H1 (cell line): ENCODE measurements around the gene DGAT2. TPM values are rescaled to one million over a fixed set of nuclear protein-coding genes. Genes with fewer than 3 reads are reported as not detected.

Source experiments
- ATF2 ChIP-seq: IDR thresholded peaks from 2 replicates; pipeline ENCODE4 v1.6.1; 2012; ENCODE audit warnings: low read length, inconsistent platforms
- CBX5 ChIP-seq: fragments of 300-800, 300-1000 bp; sonication (generic); IDR thresholded peaks from 2 replicates; pipeline ENCODE4 v1.7.1; 2016; ENCODE audit warnings: antibody characterized with exemption, low read length, low read depth
- RAD21 ChIP-seq, 2 experiments: IDR thresholded peaks in 1 of 2; conservative IDR thresholded peaks in 1 of 2; 2 replicates each; pipeline ENCODE4 v1.6.1; 2011; ENCODE audit warnings: low read depth in 2 of 2, low read length in 2 of 2, improper control_type of control experiment in 1 of 2, inconsistent platforms in 1 of 2, mild to moderate bottlenecking in 1 of 2, moderate library complexity in 1 of 2
- RXRA ChIP-seq: IDR thresholded peaks from 2 replicates; pipeline ENCODE4 v1.6.1; 2011; ENCODE audit warnings: low read depth, mild to moderate bottlenecking, low read length, moderate library complexity; ENCODE audit not compliant: insufficient read depth
- TBP ChIP-seq: IDR thresholded peaks from 2 replicates; pipeline ENCODE4 v1.6.1; 2011; ENCODE audit warnings: low read depth, low read length, improper control_type of control experiment
- polyA plus RNA-seq, 7 experiments: library from polyadenylated mRNA; depleted of rRNA in 3 of 7; stranded (reverse) in 5 of 7; unstranded in 2 of 7; fragments of >200 nt in 5 of 7; fragments of 200-250 nt in 2 of 7; gene quantifications; 1 replicate in 5 of 7; 2 replicates in 1 of 7; 4 replicates in 1 of 7; pipeline versions ENCODE4 v1.2.1 to v1.2.3, GENCODE V29; 2011 to 2013; ENCODE audit warnings: missing spikeins in 2 of 7, mixed read lengths in 2 of 7
- total RNA-seq: library from RNA; stranded (reverse); fragmentation: NEBNext Ultra II Directional; extraction: Animal tissue kit (Norgen Biotek cat#: 25700); gene quantifications from 2 replicates; pipeline ENCODE4 v1.2.1, GENCODE V29; 2021

The DGAT2 gene
- total and polyA plus RNA-seq, 2 of the 8 experiments (the other 6 are each of a cell fraction or from before 2014, with no cell fraction given) = 3.2 to 5.9 TPM

DNA sequence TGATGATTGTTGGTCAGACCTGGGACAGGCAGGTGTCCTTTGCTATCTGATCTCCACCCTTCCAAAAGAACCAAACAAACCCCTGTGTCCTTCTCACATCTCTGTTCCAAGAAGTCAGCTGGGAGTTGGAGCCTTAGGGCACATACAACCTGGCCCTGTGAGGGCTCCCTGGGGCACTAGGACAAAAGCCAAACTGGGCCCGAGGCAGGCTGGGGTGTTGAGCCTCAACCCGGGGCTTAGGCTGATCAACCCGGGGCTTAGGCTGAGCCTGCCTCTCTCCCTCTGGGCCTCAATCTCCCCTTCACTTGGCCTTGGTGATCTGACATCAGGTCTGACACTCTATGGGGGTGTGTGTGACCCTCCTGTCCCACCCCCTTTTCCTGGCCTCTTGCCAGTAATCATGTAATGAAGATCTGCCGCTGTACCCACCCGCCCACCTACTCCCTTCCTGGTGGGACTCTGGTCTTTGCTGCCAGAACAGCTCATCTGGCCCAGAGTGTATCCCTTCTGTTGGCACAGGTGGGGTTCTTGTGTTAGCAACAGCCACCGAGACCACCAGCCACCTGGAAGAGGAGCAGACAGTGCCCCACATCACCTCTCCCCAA is 23.7 kb downstream of the DGAT2 start (continued):
- TF ChIP-seq TBP (no peak), RAD21 (IDR thresholded peaks at IDR 0.05 in 1 of 2, conservative IDR thresholded peaks at IDR 0.05 in 1 of 2; ENCODE audit: low read depth in 2 of 2, low read length in 2 of 2) (no peak), CBX5 (no peak), ATF2 (no peak), RXRA (no peak)
- TF ChIP-seq, all 59 proteins: peak for 0
